HG03439 (cell line): Measurements from ENCODE around the gene SEH1L.
A peak's percentile ranks its signal among the peaks of the same experiment; 100 is the strongest.
"Not testable (repeated sequence)": the region's sequence is repeated elsewhere in the genome, so short reads cannot be mapped to it uniquely, and the experiment has no call there.

Source experiments
- ATAC-seq: cut with Tn5 transposase; IDR thresholded peaks from one replicate; pipeline ENCODE4 v1.9.1; 2021; ENCODE audit warnings: mild to moderate bottlenecking, moderate library complexity; ENCODE audit not compliant: unreplicated experiment

Gene SEH1L

GRCh38 chr18:12939162-12939561, 8.6 kb upstream of the SEH1L start:
- no peak for ATAC-seq

GRCh38 chr18:12943215-12943614, 4.6 kb upstream of the SEH1L start:
- no peak for ATAC-seq

- no peak for ATAC-seq
Observed at GRCh38 chr18:12944709-12945108, 3.1 kb upstream of the SEH1L start.

GRCh38 chr18:12946549-12947284, 1.1 kb upstream of the SEH1L start:
- ATAC-seq, result no peak

DNA sequence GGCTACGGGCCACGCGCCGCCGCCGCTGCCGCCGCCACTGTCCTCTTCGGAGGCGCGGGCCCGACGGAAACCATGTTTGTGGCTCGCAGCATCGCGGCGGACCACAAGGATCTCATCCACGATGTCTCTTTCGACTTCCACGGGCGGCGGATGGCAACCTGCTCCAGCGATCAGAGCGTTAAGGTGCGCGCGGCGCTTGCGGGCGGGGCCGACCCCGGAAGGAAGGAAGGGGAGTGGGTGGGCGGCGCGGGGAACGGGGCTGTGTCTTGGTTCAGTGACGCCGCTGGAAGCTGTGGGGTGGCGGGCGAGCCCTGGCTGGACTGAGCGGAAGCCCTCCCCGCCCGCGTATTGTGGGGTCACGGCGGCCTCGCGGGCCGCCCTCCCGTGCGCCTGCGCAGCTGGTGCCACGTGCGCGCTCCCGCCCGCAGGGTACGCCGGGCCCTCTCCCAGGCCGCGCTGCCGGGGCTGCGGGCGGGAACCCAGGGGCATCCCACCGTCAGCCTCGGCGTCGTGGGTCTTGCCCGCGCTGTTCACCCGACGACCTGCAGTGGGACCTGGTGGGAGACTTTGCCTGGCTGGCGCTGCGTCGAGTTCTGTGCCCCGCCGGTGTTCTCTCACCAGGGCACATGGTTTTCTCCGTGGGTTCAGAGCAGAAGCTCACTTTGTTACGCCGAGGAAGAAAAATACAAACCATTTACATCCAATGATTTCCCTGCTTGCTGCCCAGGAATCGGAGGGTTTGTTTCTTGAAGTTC, 416 bp downstream of the SEH1L start:
- peak; percentile 74 for ATAC-seq

GRCh38 chr18:12958478-12958877, 10.7 kb downstream of the SEH1L start:
- ATAC-seq, result no peak

DNA sequence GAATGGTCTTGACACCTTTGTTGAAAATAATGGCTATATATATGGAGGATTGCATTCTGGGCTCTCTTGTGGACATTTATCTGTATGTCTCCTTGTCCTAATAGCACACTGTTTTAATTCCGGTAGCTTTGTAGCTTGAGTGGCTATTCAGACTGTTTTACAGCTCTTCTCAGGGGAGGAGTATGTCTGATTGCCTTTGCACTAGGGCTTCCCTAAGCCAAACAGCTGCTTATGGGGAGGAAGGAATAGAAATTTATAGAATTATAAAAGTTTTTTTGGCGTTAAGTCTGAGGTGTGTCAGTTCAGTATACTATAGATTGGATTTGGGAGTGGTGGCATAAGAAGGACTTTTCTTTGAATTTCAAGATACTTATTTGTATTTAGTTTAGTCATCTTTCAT, 12.6 kb downstream of the SEH1L start:
- no peak for ATAC-seq

DNA sequence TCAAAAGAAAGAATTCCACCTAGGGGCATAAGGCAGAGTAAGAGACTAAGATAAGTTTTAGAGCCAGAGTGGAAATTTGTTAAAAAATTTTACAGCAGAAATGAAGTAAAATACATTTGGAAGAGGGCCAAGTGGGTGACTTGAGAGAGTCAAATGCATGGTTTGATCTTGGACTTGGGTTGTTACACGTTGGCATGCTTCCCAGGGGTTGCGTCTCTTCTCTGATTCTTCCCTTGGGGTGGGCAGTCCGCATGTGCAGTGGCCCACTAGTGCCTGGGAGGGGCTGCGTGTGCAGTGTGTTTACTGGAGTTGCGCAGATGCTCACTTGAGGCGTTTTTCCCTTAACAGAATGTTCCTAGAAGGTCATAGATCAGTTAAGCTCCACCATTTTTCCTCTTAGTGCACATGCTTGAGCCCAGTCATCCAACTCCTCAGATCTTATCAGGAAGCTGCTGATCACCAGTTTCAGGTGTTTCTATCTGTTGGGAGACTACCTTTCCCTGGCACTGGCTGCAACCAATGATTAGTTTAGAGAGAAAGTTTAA, 13.1 kb downstream of the SEH1L start:
- ATAC-seq, result no peak

GRCh38 chr18:12963069-12963468, 15.3 kb downstream of the SEH1L start:
- no peak for ATAC-seq

GRCh38 chr18:12968115-12968514, 20.3 kb downstream of the SEH1L start:
- no peak for ATAC-seq

DNA sequence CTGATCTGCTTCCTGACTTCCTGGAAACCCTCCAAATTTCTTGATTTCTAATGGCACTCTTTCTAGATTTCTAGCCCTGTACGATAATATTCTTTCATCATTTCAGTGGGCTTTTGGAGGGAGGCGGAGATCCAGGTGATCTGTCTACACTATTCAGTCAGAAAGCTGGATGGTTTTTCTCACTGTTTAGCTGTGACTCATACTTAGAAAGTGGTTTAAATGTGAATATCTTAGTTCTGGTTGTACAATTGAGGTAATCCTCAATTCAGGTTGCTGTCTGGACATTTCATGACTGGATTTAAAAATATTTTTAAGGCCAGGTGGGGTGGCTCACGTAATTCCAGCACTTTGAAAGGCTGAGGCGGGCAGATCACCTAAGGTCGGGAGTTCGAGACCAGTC, 20.8 kb downstream of the SEH1L start:
- no peak for ATAC-seq

DNA sequence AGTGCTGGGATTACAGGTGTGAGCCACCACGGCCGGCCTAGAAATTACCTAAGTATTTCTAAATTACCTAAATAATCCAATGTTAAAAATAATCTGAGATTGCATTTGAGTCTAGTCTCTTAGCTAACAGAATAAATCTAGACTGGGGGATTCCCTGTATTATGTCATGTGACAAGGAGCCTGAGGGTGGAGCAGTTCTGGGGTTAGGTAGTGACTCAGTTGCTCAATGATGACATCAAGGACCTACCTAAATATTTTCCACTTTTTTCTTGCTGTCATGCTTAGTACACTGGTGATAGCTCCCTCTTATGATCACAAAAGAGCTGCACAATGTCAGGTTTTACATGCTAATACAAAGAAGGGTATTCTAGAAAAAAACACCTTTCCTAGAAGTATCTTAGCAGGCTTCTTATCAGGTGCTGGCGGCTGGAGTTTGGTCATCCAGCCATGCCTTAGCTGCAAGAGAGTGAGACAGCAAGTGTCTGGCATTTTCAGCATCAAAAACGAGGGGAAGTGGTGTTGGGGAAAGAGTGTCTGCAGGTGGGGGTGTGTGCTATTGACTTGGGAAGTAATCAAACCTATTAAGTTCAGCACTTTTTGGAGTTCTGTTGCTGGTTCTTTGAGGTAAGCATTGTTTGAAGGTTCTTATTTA, 25.9 kb downstream of the SEH1L start:
- no peak for ATAC-seq

DNA sequence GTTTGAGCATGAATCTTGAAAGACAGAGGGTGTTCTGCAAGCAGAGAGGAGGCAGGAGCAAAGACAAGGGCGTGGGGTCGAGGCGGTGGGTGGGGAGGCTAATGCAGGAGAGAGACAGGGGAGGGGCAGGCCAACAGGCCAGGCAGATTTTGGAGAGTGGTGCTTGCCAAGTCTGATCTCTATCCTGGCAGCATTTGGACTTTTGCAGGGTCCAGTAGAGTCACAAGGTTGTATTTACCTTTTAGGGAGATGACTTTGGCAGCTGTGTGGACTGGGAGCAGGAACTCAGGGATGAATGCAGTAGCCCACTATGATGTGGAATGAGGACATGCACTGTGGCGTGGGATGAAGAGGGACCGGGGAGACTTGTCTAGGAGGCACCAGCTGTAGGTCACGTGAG, 27.7 kb downstream of the SEH1L start:
- ATAC-seq, result no peak

DNA sequence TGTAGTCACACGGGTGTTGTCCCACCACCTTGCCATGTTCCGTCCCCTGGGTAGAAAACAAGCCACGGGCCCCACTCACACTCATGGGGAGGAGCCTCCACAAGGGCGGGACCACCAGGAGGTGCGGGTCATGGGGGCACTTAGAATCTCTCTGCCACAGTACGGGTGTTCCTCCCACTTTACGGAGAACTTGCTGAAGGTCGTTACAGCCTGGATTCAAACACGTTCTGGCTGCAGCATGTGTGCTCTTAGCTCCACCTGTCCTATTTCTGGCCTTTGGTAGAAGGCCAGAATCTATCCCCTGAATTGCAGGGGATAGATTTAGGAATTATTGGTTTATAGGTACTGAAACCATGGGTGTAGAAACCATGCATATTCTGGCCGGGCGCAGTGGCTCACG, 28.5 kb downstream of the SEH1L start:
- ATAC-seq, result no peak

DNA sequence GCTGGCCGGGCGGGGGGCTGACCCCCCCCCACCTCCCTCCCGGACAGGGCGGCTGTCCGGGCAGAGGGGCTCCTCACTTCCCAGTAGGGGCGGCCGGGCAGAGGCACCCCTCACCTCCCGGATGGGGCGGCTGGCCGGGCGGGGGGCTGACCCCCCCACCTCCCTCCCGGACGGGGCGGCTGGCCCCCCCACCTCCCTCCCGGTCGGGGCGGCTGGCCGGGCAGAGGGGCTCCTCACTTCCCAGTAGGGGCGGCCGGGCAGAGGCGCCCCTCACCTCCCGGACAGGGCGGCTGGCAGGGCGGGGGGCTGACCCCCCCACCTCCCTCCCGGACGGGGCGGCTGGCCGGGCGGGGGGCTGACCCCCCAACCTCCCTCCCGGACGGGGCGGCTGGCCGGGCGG, 32.3 kb downstream of the SEH1L start:
- ATAC-seq, result not testable (repeated sequence)

DNA sequence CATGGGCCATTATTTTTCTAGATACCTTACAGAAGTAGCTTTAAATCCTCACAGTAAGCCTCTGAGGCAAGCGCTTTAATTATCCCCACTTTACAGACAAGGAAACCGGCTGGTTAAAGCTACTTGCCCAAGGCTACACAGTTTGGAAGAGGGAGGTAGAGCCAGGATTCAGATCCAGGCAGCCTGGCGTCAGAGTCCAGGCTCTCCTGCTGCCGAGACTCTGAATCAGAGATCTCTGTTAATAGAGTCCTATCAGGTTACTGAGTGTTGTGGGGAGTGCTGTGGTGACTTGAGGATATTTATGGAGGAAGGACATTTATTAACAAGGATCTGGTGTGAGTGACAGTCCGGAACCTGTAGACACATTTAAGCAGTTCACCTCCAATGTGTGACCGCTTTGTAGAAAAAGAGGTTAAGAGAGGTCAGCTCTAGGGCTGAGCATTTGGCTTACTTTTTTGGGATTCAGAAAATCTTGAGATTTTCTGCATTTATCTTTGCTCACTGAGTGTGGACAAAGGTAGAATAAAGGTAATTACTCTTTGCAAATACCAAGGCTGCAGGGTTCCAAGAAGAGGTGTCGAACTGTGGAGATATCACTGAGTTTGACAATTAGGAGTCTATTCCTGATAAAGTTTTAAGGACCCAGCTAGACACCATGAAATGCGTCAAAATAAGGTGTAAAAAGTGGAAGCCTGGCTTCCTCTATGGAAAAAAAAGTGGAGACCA, 41.7 kb downstream of the SEH1L start:
- no peak for ATAC-seq

GRCh38 chr18:12990123-12990475, 42.3 kb downstream of the SEH1L start:
- ATAC-seq, result no peak

GRCh38 chr18:12990641-12990966, 42.8 kb downstream of the SEH1L start:
- no peak for ATAC-seq

DNA sequence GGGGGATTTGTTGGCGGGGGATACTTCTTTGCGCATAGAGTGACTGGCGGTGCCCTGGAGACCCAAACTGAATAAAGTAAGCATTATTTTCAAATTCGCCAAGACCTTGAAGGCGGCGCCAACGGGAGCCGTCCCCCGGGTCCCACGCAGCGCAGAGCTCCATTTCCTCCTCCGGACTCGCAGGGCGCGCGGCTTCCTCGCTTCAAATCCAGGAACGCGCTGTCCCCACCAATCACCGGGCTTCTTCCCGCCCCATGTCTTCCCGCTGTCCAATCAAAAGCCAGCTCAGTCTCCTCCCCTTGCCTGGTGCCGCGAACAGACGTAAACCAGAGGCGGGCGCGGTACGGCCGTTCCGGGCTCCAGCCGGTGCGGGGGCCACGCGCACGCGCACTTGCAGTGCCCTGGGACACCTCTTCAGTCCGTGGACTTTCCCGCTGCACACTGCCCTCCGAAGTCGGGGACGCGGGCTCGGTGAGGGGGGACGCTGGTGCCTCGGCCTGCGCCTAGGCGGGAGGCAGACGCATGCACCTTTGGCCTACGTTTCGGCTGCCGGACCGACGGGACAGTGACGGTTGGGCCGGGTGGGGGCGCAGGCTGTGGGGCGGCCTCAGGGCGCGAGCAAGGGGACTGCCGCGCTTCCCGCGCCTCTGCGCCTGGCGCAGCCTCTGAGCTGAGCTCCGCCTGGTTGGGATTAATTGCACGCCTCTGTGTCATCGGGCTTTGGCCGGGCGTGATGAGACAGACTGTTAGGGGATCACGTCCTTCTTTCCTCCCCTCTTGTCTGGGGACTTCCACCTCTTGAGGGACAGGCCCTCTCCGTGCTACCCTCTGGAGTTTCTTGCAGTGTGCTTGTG, 43.4 kb downstream of the SEH1L start, which contains the start of gene CEP192:
CEP192 (plus strand) TSS at position 396 of the 854 bp plus-strand sequence. CDS start 8,063 bp downstream, outside the sequence.
- ATAC-seq, result peak; percentile 85

DNA sequence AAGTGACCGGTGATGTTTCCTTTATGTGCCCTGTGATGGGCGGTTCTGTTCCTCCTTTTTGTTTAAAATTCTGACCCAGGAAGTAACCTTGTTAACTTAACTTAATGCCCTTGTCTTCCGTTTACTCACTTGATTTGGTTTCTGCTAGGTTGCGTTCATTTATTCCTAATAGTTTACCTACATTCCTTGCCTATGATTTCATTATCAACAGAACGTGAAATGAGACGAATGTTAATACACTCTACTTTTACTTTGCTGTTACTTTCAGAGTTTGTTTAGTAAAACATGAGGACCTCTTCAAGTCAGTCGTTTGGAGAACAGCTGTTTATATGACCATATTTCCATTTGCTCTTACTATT, 44.0 kb downstream of the SEH1L start:
- no peak for ATAC-seq
